Liver (tissue), 9 donors: ENCODE results near the gene SEC22C. TPM values are rescaled to one million over a fixed set of nuclear protein-coding genes. Genes with fewer than 3 reads are reported as not detected.

Experiments
- DNase-seq: peaks from one replicate; pipeline ENCODE4 v3.0.0-alpha.2; 2017; ENCODE audit warnings: low spot score
- H3K27ac ChIP-seq, 2 donors: one replicate each; pipeline ENCODE4 v1.7.0; 2013; ENCODE audit warnings: inconsistent platforms in 2 of 2, low read length in 2 of 2, control low read depth in 1 of 2, low read depth in 1 of 2, mild to moderate bottlenecking in 1 of 2
- H3K27me3 ChIP-seq, 4 donors: one replicate each; pipeline versions ENCODE4 v1.6.1 to v1.7.0; 2013; ENCODE audit warnings: low read length in 3 of 4, inconsistent platforms in 1 of 4, mild to moderate bottlenecking in 1 of 4, moderate library complexity in 1 of 4; ENCODE audit not compliant: control insufficient read depth in 4 of 4, insufficient read depth in 4 of 4
- H3K36me3 ChIP-seq, 4 donors: one replicate each; pipeline versions ENCODE4 v1.6.1 to v1.7.0; 2013; ENCODE audit warnings: low read length in 3 of 4, mild to moderate bottlenecking in 3 of 4, low read depth in 1 of 4, moderate library complexity in 1 of 4; ENCODE audit not compliant: control insufficient read depth in 4 of 4, insufficient read depth in 3 of 4
- H3K4me1 ChIP-seq, 4 donors: one replicate each; pipeline versions ENCODE4 v1.6.1 to v1.7.0; 2013; ENCODE audit warnings: low read length in 3 of 4, mild to moderate bottlenecking in 3 of 4, moderate library complexity in 1 of 4; ENCODE audit not compliant: control insufficient read depth in 4 of 4, insufficient read depth in 4 of 4
- H3K4me3 ChIP-seq, 3 donors: one replicate each; pipeline versions ENCODE4 v1.6.1 to v1.7.0; 2013; ENCODE audit warnings: low read length in 3 of 3, control low read depth in 1 of 3, low read depth in 1 of 3, mild to moderate bottlenecking in 1 of 3
- H3K9ac ChIP-seq, 2 donors: one replicate each; pipeline ENCODE4 v1.7.0; 2013; ENCODE audit warnings: low read length in 2 of 2, mild to moderate bottlenecking in 2 of 2, moderate library complexity in 2 of 2, control low read depth in 1 of 2, low read depth in 1 of 2
- H3K9me3 ChIP-seq, 4 donors: one replicate each; pipeline versions ENCODE4 v1.6.1 to v1.7.0; 2013; ENCODE audit warnings: low read length in 3 of 4; ENCODE audit not compliant: control insufficient read depth in 4 of 4
- EGR1 ChIP-seq, 2 donors: IDR thresholded peaks; 2 replicates each; pipeline ENCODE4 v1.6.1; 2016 to 2018; ENCODE audit warnings: antibody characterized with exemption in 2 of 2, low read depth in 2 of 2
- FOXA1 ChIP-seq: IDR thresholded peaks from 2 replicates; pipeline ENCODE4 v1.6.1; 2016; ENCODE audit warnings: antibody characterized with exemption
- FOXA2 ChIP-seq: IDR thresholded peaks from 2 replicates; pipeline ENCODE4 v1.6.1; 2016; ENCODE audit warnings: antibody characterized with exemption
- GABPA ChIP-seq, 2 donors: IDR thresholded peaks in 1 of 2; conservative IDR thresholded peaks in 1 of 2; 2 replicates each; pipeline ENCODE4 v1.6.1; 2016; ENCODE audit warnings: antibody characterized with exemption in 2 of 2, mild to moderate bottlenecking in 1 of 2, moderate library complexity in 1 of 2
- HNF4A ChIP-seq, 2 donors: conservative IDR thresholded peaks; 2 replicates each; pipeline ENCODE4 v1.6.1; 2016; ENCODE audit warnings: antibody characterized with exemption in 2 of 2, mild to moderate bottlenecking in 2 of 2
- HNF4G ChIP-seq: IDR thresholded peaks from 2 replicates; pipeline ENCODE4 v1.6.1; 2016; ENCODE audit warnings: antibody characterized with exemption
- JUND ChIP-seq, 2 donors: IDR thresholded peaks; 2 replicates each; pipeline ENCODE4 v1.6.1; 2016; ENCODE audit warnings: antibody characterized with exemption in 2 of 2
- MAX ChIP-seq: IDR thresholded peaks from 2 replicates; pipeline ENCODE4 v1.6.1; 2016; ENCODE audit warnings: antibody characterized with exemption
- NR2F2 ChIP-seq: IDR thresholded peaks from 2 replicates; pipeline ENCODE4 v1.6.1; 2016; ENCODE audit warnings: antibody characterized with exemption
- RAD21 ChIP-seq, 2 donors: IDR thresholded peaks; 2 replicates each; pipeline ENCODE4 v1.6.1; 2016; ENCODE audit warnings: antibody characterized with exemption in 2 of 2, mild to moderate bottlenecking in 2 of 2
- RXRA ChIP-seq, 2 donors: IDR thresholded peaks; 2 replicates each; pipeline ENCODE4 v1.6.1; 2017 to 2018; ENCODE audit warnings: antibody characterized with exemption in 2 of 2, mild to moderate bottlenecking in 1 of 2
- SP1 ChIP-seq: IDR thresholded peaks from 2 replicates; pipeline ENCODE4 v1.6.1; 2018; ENCODE audit warnings: antibody characterized with exemption, mild to moderate bottlenecking
- TAF1 ChIP-seq: conservative IDR thresholded peaks from 2 replicates; pipeline ENCODE4 v1.6.1; 2016; ENCODE audit warnings: antibody characterized with exemption, mild to moderate bottlenecking
- YY1 ChIP-seq: IDR thresholded peaks from 2 replicates; pipeline ENCODE4 v1.6.1; 2016; ENCODE audit warnings: antibody characterized with exemption, mild to moderate bottlenecking
- ZBTB33 ChIP-seq: IDR thresholded peaks from 2 replicates; pipeline ENCODE4 v1.6.1; 2016; ENCODE audit warnings: antibody characterized with exemption
- WGBS: extraction: QIAGEN DNeasy Blood & Tissue Kit; methylation state at CpG from one replicate; pipeline ENCODE4 v1.1.7; 2013; 5-methylcytosine and 5-hydroxymethylcytosine counted together
- polyA plus RNA-seq, 2 donors: library from polyadenylated mRNA; stranded (reverse) in 1 of 2; unstranded in 1 of 2; fragments of 200-250 nt in 1 of 2; fragments of >200 nt in 1 of 2; fragmentation: Nextera tagmentation in 1 of 2; extraction: Ambion mirVana in 1 of 2; gene quantifications; one replicate each; pipeline versions ENCODE4 v1.2.1 to v1.2.3, GENCODE V29; 2013 to 2015
- total RNA-seq, 2 donors: library from RNA; depleted of rRNA; stranded (reverse); fragments of >200 nt; gene quantifications; one replicate each; pipeline ENCODE4 v1.2.3, GENCODE V29; 2014
- TF ChIP-seq, protein P1 (sequence below): IDR thresholded peaks from 2 replicates; pipeline ENCODE4 v1.6.1; 2016; ENCODE audit warnings: antibody characterized with exemption
- TF ChIP-seq, protein P2 (sequence below): IDR thresholded peaks from 2 replicates; pipeline ENCODE4 v1.6.1; 2016; ENCODE audit warnings: antibody characterized with exemption, mild to moderate bottlenecking
- TF ChIP-seq, protein P3 (sequence below): fragments of 150-350 bp; IDR thresholded peaks from 2 replicates; pipeline ENCODE4 v1.5.1; 2017; ENCODE audit warnings: improper control_type of control experiment, low read depth, low read length; ENCODE audit not compliant: missing input control
- donor health status: healthy.
- donor health status: healthy.
- donor health status: healthy.
- donor health status: healthy.
- donor health status: healthy.

SEC22C gene
- total and polyA plus RNA-seq, 4 donors: 14.5 to 48.5 (median 17.8) TPM

DNA sequence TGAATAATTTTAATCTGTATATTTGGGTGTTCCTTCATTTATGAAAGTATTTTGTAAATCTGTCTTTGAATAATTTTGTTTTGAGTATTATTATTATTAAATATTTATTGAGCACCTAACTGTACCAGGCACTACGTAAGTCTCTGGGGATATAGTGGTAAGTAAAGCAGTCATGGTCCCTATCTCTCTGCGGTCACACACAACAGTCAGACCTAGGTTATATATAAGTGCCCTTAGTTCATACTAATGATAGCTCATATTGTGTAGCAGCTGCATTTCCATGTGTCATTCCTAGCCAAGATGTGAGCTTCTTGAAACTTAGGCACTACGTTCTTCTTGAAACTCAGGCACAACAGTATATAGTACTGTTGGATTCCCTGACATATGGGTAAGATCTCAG, 31.2 kb upstream of the SEC22C start:
- H3K4me3 ChIP-seq: no peak overlapping the region
- DNase-seq: no peak
- TF ChIP-seq ZBTB33: no peak
- TF ChIP-seq RXRA (IDR thresholded peaks at IDR 0.05): no peak
- no peak for TF ChIP-seq HNF4A (conservative IDR thresholded peaks at IDR 0.05)
- no peak for TF ChIP-seq GABPA (IDR thresholded peaks at IDR 0.05 in 1 of 2, conservative IDR thresholded peaks at IDR 0.05 in 1 of 2)
- no peak for TF ChIP-seq EGR1 (IDR thresholded peaks at IDR 0.05; ENCODE audit: low read depth in 2 of 2)
- TF ChIP-seq, protein P1, sequence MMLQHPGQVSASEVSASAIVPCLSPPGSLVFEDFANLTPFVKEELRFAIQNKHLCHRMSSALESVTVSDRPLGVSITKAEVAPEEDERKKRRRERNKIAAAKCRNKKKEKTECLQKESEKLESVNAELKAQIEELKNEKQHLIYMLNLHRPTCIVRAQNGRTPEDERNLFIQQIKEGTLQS: no peak
- TF ChIP-seq MAX: no peak
- no peak for TF ChIP-seq FOXA1
- TF ChIP-seq, protein P2, sequence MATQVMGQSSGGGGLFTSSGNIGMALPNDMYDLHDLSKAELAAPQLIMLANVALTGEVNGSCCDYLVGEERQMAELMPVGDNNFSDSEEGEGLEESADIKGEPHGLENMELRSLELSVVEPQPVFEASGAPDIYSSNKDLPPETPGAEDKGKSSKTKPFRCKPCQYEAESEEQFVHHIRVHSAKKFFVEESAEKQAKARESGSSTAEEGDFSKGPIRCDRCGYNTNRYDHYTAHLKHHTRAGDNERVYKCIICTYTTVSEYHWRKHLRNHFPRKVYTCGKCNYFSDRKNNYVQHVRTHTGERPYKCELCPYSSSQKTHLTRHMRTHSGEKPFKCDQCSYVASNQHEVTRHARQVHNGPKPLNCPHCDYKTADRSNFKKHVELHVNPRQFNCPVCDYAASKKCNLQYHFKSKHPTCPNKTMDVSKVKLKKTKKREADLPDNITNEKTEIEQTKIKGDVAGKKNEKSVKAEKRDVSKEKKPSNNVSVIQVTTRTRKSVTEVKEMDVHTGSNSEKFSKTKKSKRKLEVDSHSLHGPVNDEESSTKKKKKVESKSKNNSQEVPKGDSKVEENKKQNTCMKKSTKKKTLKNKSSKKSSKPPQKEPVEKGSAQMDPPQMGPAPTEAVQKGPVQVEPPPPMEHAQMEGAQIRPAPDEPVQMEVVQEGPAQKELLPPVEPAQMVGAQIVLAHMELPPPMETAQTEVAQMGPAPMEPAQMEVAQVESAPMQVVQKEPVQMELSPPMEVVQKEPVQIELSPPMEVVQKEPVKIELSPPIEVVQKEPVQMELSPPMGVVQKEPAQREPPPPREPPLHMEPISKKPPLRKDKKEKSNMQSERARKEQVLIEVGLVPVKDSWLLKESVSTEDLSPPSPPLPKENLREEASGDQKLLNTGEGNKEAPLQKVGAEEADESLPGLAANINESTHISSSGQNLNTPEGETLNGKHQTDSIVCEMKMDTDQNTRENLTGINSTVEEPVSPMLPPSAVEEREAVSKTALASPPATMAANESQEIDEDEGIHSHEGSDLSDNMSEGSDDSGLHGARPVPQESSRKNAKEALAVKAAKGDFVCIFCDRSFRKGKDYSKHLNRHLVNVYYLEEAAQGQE: no peak
- TF ChIP-seq JUND (IDR thresholded peaks at IDR 0.05): no peak
- TF ChIP-seq FOXA2: no peak
- no peak for TF ChIP-seq NR2F2
- TF ChIP-seq, protein P3, sequence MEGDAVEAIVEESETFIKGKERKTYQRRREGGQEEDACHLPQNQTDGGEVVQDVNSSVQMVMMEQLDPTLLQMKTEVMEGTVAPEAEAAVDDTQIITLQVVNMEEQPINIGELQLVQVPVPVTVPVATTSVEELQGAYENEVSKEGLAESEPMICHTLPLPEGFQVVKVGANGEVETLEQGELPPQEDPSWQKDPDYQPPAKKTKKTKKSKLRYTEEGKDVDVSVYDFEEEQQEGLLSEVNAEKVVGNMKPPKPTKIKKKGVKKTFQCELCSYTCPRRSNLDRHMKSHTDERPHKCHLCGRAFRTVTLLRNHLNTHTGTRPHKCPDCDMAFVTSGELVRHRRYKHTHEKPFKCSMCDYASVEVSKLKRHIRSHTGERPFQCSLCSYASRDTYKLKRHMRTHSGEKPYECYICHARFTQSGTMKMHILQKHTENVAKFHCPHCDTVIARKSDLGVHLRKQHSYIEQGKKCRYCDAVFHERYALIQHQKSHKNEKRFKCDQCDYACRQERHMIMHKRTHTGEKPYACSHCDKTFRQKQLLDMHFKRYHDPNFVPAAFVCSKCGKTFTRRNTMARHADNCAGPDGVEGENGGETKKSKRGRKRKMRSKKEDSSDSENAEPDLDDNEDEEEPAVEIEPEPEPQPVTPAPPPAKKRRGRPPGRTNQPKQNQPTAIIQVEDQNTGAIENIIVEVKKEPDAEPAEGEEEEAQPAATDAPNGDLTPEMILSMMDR: no peak
- no peak for TF ChIP-seq HNF4G
- no peak for TF ChIP-seq YY1
- no peak for TF ChIP-seq SP1
- TF ChIP-seq TAF1: no peak
- no peak for TF ChIP-seq RAD21 (IDR thresholded peaks at IDR 0.05)
- WGBS: 92% methylated on average over 3 of the region's 3 CpGs
- no peak overlapping the region for H3K9ac ChIP-seq
- no peaks in the 10 kb centered on the region for H3K27me3 ChIP-seq
- no peak overlapping the region for H3K27ac ChIP-seq
- no peaks in the 10 kb centered on the region for H3K9me3 ChIP-seq
- peaks cover 0 to 3% (median 1%) of the 10 kb centered on the region in 4 donors for H3K4me1 ChIP-seq
- H3K36me3 ChIP-seq: peaks cover 0 to 2% (median 0%) of the 10 kb centered on the region in 4 donors
